Loucy (cell line): ENCODE data around the gene HEBP2.
A peak's percentile ranks its signal among the peaks of the same experiment; 100 is the strongest.

Experiments
- H2AFZ ChIP-seq: fragments of 200-600 bp; sonication (generic); 2 replicates; pipeline ENCODE4 v1.6.0; 2016; ENCODE audit warnings: antibody characterized with exemption, mild to moderate bottlenecking, low read length, moderate library complexity
- H3F3A ChIP-seq: fragments of 200-600 bp; 2 replicates; pipeline ENCODE4 v1.6.0; 2016; ENCODE audit warnings: antibody characterized with exemption, low read depth, mild to moderate bottlenecking
- H3K27me3 ChIP-seq: fragments of 200-600 bp; sonication (generic); 2 replicates; pipeline ENCODE4 v1.6.1; 2014; ENCODE audit warnings: low read length, mild to moderate bottlenecking; ENCODE audit not compliant: insufficient read depth, poor library complexity, severe bottlenecking
- H3K36me3 ChIP-seq: fragments of 200-600 bp; sonication (generic); 2 replicates; pipeline ENCODE4 v1.6.1; 2016; ENCODE audit warnings: low read length; ENCODE audit not compliant: insufficient read depth
- H3K4me1 ChIP-seq: fragments of 200-600 bp; sonication (generic); 2 replicates; pipeline ENCODE4 v1.5.1; 2014; ENCODE audit warnings: low read length, mild to moderate bottlenecking; ENCODE audit not compliant: insufficient read depth, poor library complexity, severe bottlenecking
- H3K4me2 ChIP-seq: fragments of 200-600 bp; sonication (generic); 2 replicates; pipeline ENCODE4 v1.6.0; 2014; ENCODE audit warnings: antibody characterized with exemption, low read length, low read depth, mild to moderate bottlenecking; ENCODE audit not compliant: poor library complexity, severe bottlenecking
- H3K4me3 ChIP-seq: fragments of 200-600 bp; sonication (generic); 2 replicates; pipeline ENCODE4 v1.5.1; 2014; ENCODE audit warnings: low read length, mild to moderate bottlenecking, mixed read lengths; ENCODE audit not compliant: poor library complexity, severe bottlenecking
- H3K79me2 ChIP-seq: fragments of 200-600 bp; sonication (generic); 2 replicates; pipeline ENCODE4 v1.6.1; 2014; ENCODE audit warnings: low read length; ENCODE audit not compliant: insufficient read depth
- H3K9ac ChIP-seq: fragments of 200-600 bp; sonication (generic); 2 replicates; pipeline ENCODE4 v1.6.0; 2014; ENCODE audit warnings: mild to moderate bottlenecking, low read depth, low read length, moderate library complexity; ENCODE audit not compliant: poor library complexity, severe bottlenecking
- H3K9me2 ChIP-seq: fragments of 200-600 bp; sonication (generic); replicated peaks from 2 replicates; pipeline ENCODE4 v1.6.1; 2016; ENCODE audit warnings: low read depth, low read length, mixed read lengths
- H3K9me3 ChIP-seq: fragments of 200-600 bp; sonication (generic); 2 replicates; pipeline ENCODE4 v1.6.1; 2014; ENCODE audit warnings: mild to moderate bottlenecking, antibody characterized with exemption, low read length, low read depth; ENCODE audit not compliant: insufficient read depth
- H4K20me1 ChIP-seq: fragments of 200-600 bp; sonication (generic); 2 replicates; pipeline ENCODE4 v1.6.0; 2014; ENCODE audit warnings: antibody characterized with exemption, low read length, mild to moderate bottlenecking; ENCODE audit not compliant: insufficient read depth, poor library complexity, severe bottlenecking
- EZH2phosphoT487 ChIP-seq: fragments of 200-600 bp; IDR thresholded peaks from 2 replicates; pipeline ENCODE4 v1.6.1; 2018; ENCODE audit warnings: antibody characterized with exemption, mild to moderate bottlenecking, moderate library complexity, borderline replicate concordance
- TF ChIP-seq, protein P1 (sequence below): fragments of 200-600 bp; sonication (generic); conservative IDR thresholded peaks from 2 replicates; pipeline ENCODE4 v1.5.1; 2014; ENCODE audit warnings: mild to moderate bottlenecking, antibody characterized with exemption, low read length

The HEBP2 gene

GRCh38 chr6:138383776-138384175, 20.2 kb upstream of the HEBP2 start:
- no peaks in the 10 kb centered on the region for H3K27me3 ChIP-seq
- no peak overlapping the region for H3K4me2 ChIP-seq
- no peaks in the 10 kb centered on the region for H4K20me1 ChIP-seq
- no peak overlapping the region for H2AFZ ChIP-seq
- no peaks in the 10 kb centered on the region for H3K36me3 ChIP-seq
- no peak overlapping the region for H3K4me3 ChIP-seq
- no peaks in the 10 kb centered on the region for H3F3A ChIP-seq
- TF ChIP-seq, protein P1, sequence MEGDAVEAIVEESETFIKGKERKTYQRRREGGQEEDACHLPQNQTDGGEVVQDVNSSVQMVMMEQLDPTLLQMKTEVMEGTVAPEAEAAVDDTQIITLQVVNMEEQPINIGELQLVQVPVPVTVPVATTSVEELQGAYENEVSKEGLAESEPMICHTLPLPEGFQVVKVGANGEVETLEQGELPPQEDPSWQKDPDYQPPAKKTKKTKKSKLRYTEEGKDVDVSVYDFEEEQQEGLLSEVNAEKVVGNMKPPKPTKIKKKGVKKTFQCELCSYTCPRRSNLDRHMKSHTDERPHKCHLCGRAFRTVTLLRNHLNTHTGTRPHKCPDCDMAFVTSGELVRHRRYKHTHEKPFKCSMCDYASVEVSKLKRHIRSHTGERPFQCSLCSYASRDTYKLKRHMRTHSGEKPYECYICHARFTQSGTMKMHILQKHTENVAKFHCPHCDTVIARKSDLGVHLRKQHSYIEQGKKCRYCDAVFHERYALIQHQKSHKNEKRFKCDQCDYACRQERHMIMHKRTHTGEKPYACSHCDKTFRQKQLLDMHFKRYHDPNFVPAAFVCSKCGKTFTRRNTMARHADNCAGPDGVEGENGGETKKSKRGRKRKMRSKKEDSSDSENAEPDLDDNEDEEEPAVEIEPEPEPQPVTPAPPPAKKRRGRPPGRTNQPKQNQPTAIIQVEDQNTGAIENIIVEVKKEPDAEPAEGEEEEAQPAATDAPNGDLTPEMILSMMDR = no peak
- no peak for TF ChIP-seq EZH2phosphoT487
- no peaks in the 10 kb centered on the region for H3K9me2 ChIP-seq
- no peak overlapping the region for H3K9ac ChIP-seq
- no peaks in the 10 kb centered on the region for H3K79me2 ChIP-seq
- no peaks in the 10 kb centered on the region for H3K4me1 ChIP-seq
- no peaks in the 10 kb centered on the region for H3K9me3 ChIP-seq

GRCh38 chr6:138386897-138387296, 17.1 kb upstream of the HEBP2 start:
- Histone ChIP-seq H3K79me2 (no peaks in the 10 kb centered on the region), H4K20me1 (no peaks in the 10 kb centered on the region), H3K4me2 (no peak overlapping the region), H3K4me3 (no peak overlapping the region), H3K9ac (no peak overlapping the region), H3F3A (no peaks in the 10 kb centered on the region), H2AFZ (no peak overlapping the region), H3K4me1 (no peaks in the 10 kb centered on the region), H3K36me3 (no peaks in the 10 kb centered on the region), H3K27me3 (no peaks in the 10 kb centered on the region), H3K9me3 (no peaks in the 10 kb centered on the region), H3K9me2 (no peaks in the 10 kb centered on the region)
- TF ChIP-seq EZH2phosphoT487 = no peak
- TF ChIP-seq, protein P1 = no peak

GRCh38 chr6:138387577-138388368, 16.2 kb upstream of the HEBP2 start:
- TF ChIP-seq, protein P1 = 0 out of 2 replicates have a peak, but pooled peaks have one; percentile 13
- no peak for TF ChIP-seq EZH2phosphoT487
- Histone ChIP-seq H3K79me2 (no peaks in the 10 kb centered on the region), H3K4me1 (no peaks in the 10 kb centered on the region), H3K9me2 (no peaks in the 10 kb centered on the region), H3F3A (no peaks in the 10 kb centered on the region), H4K20me1 (no peaks in the 10 kb centered on the region), H2AFZ (peak overlapping the region; percentile 38; the same call in 1 of the 2 replicates), H3K9me3 (no peaks in the 10 kb centered on the region), H3K36me3 (no peaks in the 10 kb centered on the region), H3K4me2 (no peak overlapping the region), H3K9ac (no peak overlapping the region), H3K4me3 (no peak overlapping the region), H3K27me3 (no peaks in the 10 kb centered on the region)
